ENCODE results near the gene NOL4L. TPM values are rescaled to one million over a fixed set of nuclear protein-coding genes. Genes with fewer than 3 reads are reported as not detected.

The NOL4L gene
- total RNA-seq, 1 donor from 2014 or later: 12.2 TPM

DNA sequence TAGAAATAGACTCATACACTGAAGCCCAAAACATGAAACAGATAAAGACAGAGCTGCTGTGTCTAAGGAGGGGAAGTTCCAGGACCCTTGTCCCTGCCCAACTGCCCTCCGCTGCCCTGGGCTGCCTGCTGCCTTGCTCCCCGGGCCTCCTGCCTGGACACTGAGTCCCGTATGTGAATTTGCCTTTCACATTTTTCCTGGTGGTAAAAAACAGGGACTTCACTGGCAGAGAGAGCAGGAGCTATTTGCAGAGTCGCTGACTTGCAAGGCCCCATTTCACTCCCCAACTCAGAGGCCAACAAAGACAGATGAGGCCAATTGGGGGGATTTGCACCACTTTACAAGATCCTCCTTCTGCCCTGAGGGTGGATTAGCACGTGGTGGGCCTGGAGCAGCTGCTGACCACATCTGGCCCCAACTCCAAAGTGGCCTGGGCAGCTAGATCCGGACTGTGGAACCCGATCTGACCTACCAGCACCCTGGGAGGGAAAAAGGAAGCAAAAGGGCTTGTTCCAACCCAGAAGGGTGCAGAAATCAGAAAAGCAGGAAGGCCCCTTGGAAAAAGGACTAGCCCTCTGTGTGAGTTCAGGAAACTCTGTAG is 61.4 kb downstream of the NOL4L start:
- DNase-seq: no peak

DNA sequence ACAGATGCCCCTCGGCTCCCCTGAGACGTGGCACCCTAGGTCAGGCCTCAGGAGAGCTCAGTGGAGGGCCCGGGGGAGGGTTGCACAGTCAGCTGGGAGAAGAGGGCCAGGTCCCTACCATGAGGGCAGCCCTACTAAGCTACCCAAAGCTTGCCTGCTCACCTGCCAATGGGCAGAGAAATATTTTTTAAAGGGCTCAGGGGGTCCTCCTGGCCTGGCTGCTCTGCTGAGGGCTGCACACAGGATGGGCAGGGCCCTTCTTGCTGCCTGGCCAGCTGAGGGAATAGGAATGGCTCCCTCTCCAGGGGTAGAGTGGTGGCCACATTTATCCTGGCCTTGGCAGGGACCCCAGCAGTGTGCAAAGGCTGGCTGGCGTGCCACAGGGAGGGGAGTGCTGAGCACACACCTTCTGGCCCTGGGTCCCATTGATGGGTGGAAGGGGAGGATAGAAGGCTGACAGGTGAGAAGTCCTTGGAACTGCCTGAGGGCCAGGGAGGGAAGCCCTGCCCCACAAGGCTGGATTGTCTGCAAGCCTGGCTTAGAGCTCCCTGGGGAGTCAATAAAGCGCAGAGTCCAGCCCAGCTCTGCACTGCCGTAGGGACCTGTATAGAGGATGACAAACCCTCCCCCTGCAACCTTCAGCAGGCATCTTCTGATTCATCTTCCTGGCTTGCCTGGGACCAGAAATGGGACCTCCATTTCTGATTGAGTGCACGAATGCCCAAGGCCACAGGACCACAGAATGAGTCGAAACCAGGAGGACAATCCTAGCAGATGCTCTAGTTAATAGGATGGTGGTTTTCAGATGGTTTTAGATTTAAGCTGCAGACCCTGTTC is 62.1 kb downstream of the NOL4L start:
- DNase-seq: no peak

DNA sequence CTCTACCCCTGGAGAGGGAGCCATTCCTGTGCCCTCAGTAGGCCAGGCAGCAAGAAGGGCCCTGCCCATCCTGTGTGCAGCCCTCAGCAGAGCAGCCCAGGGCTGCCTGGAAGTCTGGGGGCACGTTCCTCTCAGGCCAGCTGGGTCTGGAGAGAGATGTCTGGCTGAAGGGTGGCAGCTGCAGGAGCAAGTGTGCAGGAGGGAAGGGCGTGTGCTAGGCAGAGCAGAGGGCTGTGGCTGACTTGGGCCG is 62.7 kb downstream of the NOL4L start:
- DNase-seq: no peak

DNA sequence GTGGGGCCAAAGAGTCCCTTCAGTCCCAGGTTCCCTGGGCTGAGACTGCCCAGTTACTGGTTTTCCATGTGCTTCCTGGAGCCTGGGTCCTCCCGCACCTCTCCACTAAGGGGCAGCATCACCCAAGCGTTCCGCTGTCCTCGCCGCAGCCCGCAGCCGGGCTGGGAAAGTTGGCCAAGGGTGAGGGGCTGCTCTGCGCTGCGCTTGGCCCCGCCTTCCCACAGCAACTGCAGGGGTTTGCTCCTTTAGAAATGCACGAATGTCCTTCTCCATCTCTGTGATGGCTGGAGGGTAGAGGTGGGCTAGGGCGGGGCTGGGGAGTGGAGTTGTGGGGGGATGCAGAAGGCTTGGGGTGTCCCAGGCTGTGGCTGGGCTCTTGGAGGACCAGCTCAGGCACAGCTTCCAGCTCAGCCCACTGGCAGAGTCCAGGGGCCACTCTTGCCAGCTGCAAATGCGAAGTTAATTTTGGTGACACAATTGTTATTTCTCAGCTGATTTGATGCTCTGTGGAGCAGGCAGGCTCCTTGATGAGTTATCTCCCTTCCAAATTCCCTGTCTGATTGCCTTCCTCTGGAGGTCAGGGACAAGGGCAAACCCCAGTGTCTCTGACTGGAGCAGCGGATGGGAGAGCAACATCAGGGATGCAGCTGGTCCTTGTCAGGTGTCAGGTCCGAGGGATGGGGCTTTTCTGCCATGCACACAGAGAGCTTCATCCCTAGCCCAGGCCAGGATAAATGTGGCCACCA is 63.2 kb downstream of the NOL4L start:
- DNase-seq: peak; percentile 41

DNA sequence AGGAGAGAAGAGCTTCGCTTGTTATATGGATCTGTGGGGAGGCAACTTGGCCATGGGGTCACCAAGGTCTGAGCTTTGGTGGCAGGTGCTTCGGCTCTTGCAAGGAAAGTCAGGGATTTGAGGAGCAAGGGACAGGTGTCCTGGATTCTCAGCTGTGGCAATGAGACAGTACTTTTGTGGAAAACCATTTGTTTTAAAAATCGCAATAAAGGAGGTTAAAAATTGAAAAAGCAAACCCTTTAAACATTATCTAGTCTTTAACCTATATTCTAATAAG is 64.3 kb downstream of the NOL4L start:
- DNase-seq: no peak

DNA sequence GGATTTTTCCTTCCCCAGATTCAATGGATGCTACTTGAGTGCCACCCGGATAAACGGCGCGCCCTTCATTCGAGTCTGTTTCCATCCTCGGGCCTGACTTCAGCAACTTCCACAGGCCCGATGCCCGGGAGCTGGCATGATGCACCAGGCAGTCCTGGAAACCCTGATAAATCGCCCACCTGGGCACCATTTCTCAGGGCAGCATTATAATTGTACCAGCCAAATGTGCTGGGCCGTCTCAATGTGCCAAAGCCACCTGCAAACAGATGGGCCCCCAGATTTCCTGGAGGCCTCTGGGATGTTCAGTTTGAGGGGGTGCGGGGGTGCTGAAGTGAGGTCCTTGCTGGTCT is 65.8 kb downstream of the NOL4L start:
- no peak for DNase-seq

DNA sequence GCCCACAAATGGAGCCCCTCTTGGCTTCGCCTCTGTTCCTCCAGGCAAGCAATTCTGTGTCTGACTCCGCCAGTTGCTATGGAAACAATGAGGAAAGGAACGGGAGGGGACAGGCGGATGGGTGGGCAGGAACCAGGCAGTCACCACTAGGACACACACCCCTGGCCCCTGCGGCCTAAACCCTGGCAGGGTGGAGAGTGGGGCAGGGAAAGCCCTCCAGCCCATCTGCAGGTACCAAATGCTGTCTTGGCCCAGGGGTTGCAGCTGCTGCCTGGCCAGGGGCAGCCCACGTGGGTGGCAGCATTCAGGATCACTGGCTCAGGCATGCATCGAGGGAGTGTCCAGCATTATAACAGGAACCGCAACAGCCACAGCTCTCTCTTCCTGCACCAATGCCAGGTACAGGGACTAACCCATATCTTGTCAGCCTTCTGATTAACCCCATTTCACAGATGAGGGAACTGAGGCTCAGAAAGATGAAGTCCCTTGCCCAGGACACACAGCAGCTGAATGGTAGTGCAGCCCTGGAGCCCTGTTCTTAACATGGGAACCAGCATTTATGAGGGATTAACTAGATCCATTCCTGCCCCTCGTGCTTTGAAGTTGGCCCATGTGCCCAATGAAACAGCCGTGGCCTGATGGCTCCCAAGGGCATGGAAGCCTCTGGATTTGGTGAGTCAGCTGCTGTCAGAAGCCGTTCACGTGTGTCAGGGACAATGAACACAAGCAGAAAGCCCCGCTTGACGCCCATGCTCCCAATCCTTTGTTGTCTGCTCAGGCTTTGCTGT is 66.3 kb downstream of the NOL4L start:
- no peak for DNase-seq

DNA sequence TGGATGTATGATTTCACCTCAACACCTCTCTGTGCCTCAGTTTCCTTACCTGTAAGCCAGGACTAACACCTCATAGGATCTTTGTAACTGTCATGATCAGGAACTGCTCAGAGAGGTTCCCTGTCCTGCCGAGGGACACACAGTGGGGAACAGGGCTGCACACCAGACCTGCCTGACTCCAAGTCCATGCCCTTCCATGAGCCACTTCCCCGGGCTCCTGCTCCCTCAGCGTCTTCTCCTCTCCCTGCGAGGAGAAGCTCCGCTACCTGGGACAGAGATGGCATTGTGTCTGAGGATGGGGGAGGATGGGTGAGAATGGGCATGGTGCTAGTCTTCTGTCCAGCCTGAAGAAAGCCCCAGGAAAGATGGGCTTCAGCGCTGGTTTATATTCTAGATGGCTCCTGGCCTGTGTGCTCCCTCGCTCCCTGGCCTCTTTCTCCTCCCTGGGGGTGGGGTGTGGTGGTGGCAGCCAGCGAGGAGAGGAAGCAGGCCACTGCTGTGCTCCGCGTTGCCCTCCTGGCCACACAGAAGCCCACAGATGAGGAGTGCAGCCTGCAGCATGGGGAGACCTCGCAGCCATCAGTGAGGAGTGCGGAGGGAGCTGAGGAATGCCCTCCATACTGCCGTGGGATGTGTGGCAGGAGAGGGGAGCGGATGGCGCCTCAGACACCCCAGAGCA is 67.1 kb downstream of the NOL4L start:
- DNase-seq: no peak

DNA sequence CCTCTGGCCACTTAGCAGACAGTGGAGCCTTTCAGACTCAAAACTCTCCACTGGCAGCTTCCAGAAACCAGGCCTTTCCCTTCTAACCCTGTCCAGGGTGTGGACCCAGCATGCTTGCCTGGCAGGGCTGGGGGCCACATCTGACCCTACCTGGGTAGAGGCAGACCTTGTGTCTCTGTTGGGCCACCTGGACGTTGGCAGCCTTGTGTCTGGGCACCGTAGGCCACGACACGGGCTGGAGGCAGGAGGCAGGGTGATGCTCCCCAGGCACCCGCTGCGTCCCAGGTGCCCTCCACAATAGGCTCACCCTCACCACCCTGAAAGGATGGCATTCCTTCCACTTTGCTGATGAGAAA is 67.6 kb downstream of the NOL4L start:
- DNase-seq: no peak

DNA sequence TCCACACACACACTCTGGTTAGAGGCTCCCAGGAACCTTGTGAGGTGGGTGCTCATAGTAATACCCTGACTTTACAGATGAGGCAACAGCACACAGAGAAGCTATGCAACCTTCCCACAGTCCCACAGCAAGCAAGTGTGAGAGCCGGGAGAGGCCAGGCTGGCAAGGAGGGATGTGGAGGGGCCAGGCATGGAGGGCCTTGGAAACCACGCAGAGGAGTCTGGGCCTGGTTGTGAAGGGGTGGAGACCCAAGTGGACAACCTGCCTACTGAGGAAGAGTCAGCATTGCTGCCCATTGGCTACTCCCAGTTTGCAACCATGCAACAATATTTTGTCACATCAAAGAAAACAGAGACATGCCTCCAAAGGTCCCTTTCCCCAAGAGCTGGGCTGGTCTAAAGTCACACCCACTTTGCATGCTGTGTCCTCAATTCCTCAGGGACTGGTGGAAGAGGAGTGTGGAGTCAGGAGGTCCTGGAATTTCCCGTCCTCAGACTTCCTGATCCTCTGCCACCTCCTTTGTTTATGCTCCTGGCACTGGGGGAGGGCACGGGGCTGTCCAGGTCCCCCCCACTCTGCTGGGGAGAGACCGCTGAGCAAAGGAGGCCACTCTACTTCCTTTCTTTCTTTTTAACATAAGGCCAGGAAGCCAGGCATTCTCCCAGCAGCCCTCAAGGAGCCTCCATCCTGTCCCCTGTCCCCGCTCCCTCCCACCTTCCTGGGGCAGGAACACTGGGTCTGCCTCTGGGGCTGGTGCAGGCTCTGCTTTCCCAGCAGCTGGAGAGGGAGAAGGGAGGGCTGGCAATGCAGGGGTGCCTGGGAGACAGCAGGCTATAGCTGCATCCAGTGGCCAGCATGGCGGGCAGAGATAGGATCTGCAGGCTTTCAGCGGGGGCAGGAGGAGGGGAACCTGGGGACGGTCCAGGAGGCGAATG is 68.3 kb downstream of the NOL4L start:
- no peak for DNase-seq

DNA sequence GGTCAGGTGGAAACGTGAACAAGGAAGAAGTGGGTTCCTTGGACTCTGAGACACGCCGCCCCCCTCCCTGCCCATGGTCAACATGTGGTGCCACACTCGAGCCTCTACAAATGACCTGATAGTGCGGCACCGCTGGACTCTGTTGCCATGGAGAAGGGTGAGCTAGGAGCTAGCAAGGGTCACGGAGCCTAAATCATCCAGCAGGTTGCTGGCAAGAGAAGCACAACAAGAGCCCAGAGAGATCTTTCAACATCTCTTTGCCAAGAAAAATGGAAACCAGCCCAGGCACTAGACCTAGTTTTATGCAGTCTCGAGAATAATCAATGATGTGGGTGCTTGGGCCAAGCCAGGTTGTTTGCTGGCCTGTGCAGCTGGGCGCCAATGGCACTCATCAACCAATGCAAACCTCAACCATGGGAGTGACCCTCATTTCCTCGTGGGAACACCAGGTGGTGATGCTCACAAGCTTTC is 69.5 kb downstream of the NOL4L start:
- no peak for DNase-seq

DNA sequence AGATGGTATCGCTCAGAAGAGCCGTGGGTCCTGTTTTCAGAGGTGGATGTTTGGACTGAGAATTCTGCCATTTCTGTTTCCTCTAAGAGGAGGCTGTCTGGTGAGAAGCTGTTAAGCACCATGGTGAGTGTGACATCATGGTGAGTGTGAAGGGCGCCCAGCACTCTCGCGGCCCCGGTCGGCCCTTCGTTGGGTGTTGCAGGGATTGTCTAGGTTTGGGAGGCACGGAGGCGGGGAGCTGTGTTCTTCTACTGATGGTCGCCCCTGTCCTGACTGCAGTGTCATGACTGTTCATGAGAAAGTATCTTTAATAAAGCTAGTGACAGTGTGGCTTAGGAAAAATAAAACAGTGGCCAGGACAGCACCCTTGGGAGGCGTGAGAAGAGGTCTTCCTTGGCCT is 70.4 kb downstream of the NOL4L start:
- DNase-seq: no peak

DNA sequence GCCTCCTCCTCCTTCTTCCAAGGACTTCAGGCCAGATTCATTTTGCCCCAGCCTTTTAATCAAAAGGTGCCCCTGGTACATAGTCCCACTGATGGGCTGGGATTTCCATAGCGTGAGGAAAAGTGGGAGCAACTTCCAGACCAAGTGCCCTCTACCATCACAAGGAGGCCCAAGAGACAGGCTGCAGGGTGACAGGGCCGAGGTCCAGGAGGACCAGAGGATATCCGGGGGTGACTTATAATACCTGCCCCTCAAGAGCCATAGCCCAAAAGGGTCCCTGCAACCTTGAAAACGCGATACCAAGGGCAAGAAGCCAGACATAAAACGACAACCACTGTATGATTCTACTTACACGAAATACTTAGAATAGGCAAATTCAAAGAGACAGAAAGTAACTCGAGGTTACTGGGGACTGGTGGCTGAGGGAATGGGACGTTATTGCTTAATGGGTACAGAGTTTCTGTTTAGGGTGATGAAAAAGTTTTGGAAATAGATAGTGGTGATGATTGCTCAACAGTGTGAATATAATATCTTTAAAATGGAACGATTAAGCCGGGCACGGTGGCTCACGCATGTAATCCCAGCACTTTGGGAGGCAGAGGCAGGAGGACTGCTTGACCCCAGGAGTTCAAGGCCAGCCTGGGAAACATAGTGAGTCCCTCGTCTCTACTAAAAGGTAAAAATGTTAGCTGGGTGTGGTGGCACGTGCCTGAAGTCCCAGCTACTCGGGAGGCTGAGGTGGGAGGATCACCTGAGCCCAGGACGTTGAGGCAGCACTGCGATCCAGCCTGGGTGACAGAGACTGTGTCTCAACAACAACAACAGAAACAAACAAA is 71.9 kb downstream of the NOL4L start:
- no peak for DNase-seq

DNA sequence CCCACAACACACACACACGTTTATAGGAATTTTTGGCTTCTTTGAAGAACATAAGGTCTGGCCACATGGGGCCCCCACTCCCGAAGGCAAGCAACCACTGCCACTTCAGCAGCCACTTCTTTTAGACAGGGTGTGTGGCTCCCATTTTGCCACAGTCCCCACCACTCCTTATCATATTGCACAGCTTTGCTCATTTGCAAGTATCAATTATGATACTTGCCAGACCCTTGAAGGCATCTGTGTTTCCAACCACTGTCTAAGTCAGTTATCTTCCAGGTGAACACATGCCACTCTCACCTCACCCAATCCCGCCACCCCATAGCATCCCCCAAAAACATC is 73.1 kb downstream of the NOL4L start:
- no peak for DNase-seq

DNA sequence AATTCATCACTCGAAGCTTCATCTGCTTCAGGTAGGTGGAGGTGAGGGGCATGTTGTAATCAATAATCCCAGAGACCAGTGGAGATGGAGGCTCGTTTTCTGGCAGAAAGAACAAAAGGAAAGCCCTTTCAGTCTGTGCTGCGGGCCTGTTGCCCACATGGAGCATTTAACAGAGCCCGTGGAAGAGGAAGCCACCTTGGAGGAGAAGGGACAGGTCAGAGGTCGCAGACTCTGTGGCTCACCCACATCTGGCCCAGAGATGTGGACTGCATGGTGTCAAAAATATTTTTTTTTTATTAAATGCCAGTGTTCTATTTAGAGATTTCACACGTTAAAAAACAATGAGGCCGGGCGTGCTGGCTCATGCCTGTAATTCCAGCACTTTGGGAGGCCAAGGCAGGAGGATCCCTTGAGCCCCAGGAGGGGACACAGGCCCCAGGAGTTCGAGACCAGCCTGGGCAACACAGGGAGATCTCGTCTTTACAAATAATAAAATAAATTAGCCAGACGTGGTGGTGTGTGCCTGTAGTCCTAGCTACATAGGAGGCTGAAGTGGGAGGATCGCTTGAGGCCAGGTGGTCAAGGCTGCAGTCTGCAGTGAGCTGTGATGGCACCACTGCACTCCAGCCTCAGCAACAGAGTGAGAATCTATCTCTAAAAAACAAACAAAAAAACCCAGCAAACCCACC is 73.6 kb downstream of the NOL4L start:
- no peak for DNase-seq

DNA sequence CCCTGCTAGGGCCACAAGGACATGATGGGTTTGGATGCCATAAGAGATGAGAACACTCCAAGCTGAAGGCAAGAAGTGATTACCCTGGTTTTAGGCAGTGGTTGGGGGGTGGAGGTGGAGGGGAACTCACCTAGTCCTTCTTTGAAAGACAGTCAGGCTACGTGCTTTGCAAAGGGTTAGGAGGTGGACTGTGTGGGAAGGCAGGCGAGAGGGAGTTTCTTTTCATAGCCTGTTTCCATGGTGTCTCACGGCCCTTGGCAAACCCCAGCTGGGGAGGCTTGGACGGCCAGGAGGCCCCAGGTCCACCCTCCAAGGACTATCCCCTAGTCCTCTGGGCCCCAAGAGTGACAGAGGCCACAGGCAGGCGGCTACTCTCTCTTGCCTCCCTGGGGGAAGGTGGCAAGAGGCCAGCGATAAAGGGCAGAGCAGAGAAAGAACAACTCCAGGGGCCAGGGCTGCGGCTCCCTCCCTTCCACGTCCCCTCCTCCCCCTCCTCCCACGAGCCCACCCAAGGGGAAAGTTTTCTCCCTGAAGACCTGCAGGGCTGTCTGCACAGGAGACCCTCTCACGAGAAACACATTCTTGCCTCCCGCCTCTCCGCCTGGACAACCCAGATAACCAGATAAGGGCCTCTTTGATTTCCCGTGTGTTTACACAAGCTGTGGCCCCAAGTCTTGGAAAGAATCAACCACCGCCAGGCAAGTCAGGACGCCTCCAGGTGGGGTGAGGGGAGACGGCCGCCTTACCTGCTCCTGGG is 74.4 kb downstream of the NOL4L start:
- DNase-seq: no peak

DNA sequence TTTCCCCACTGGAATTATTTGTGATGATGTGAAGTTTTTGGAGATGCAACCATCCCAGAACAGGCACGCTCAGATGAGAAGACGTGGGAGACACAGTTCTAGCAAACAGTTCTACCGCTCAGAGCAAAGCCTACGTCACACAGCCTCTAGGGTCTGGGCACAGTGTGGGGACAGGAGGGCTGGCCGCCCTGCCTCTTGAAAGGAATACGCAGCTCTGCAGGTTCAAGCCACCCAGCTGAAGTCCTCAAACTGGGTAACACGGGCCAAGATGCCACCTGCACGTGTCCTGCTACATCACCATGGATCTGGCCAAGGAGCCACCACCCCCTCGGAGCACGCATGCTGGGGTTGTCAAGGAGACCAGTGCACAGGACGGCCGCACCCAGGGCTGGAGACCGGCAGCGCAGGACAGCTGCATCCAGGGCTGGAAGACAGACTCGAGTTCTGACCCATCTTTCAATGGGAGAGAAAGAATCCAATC is 75.0 kb downstream of the NOL4L start:
- DNase-seq: no peak

DNA sequence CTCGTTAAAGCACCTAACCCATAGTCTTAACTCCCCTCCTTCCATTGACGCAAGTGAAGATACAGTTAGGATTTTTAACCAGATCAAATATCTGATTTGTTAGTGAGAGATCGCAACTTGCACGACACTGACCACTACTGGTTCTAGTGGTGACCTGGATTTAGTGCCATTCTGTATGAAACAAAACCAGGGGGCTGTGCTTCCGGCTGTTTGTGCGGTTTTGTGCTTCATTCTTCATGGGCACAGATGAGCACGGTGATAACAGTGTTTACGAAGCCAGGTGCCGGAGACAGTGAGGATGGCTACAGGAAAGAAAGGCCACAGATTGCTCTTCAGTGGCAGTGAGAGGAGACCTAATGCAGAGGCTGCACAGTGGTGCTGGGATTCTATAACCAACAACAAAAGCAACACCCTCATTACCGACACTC is 75.5 kb downstream of the NOL4L start:
- DNase-seq: no peak

DNA sequence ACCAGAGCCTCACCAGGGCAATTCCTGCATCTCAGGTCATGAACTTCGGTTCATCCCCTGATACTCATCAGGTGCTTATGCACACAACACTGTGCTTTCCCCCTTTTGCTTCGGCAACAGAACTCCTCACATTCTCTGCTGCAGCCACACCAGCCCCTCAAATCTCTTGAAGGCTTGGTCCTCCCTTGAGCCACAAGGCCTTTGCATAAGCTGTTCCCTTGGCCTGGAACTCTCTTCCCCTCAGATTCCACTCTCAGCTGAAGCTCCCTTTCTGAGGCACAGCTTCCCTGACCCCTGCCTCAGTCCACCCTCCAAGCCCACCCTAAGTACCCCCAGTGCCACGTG is 76.4 kb downstream of the NOL4L start:
- DNase-seq: no peak
